Left lung (tissue), 10 donors: ENCODE results near the gene ACTR2. TPM values are rescaled to one million over a fixed set of nuclear protein-coding genes. Genes with fewer than 3 reads are reported as not detected.
"Not testable (repeated sequence)": the region's sequence is repeated elsewhere in the genome, so short reads cannot be mapped to it uniquely, and the experiment has no call there.

ENCODE experiments used
- ATAC-seq: fragments of 200-7000 bp; cut with Tn5 transposase; one replicate; pipeline ENCODE4 v1.9.1; 2020; ENCODE audit warnings: moderate library complexity
- DNase-seq, 4 donors: peaks; one replicate each; pipeline ENCODE4 v3.0.0-alpha.2; 2013 to 2020
- H3K27ac ChIP-seq, 2 donors: fragments of 200-600 bp; sonication (generic) in 1 of 2; one replicate each; pipeline versions ENCODE4 v1.5.0 to v1.8.0; 2020 to 2021
- H3K27me3 ChIP-seq, 2 donors: fragments of 200-600 bp; sonication (generic) in 1 of 2; one replicate each; pipeline versions ENCODE4 v1.5.0 to v1.8.0; 2020 to 2021
- H3K36me3 ChIP-seq, 2 donors: fragments of 200-600 bp; sonication (generic) in 1 of 2; one replicate each; pipeline versions ENCODE4 v1.5.0 to v1.8.0; 2020 to 2021
- H3K4me1 ChIP-seq, 2 donors: fragments of 200-600 bp; one replicate each; pipeline ENCODE4 v1.8.0; 2021
- H3K4me3 ChIP-seq, 2 donors: fragments of 200-600 bp; sonication (generic) in 1 of 2; one replicate each; pipeline versions ENCODE4 v1.5.0 to v1.8.0; 2020 to 2021; ENCODE audit warnings: mild to moderate bottlenecking in 1 of 2
- H3K9me3 ChIP-seq, 2 donors: fragments of 200-600 bp; sonication (generic) in 1 of 2; one replicate each; pipeline versions ENCODE4 v1.5.0 to v1.8.0; 2020 to 2021
- CTCF ChIP-seq, 2 donors: fragments of 200-600 bp; sonication (generic) in 1 of 2; IDR thresholded peaks; one replicate each; pipeline versions ENCODE4 v1.5.0 to v1.8.0; 2021; ENCODE audit warnings: antibody characterized with exemption in 2 of 2
- intact Hi-C, 2 donors: fragments of 100-400 bp; cut with DNase I; formaldehyde crosslinking; loops; one replicate each; pipeline versions ENCODE4 v1.11.2 to v1.14.2; 2022
- polyA plus RNA-seq, 6 donors: library from polyadenylated mRNA; unstranded; fragments of 120-200 nt; gene quantifications; one replicate each; pipeline ENCODE4 v1.2.1, GENCODE V29; 2013; ENCODE audit not compliant: insufficient read length in 6 of 6
- total RNA-seq, 2 donors: library from RNA; stranded (reverse); fragmentation: NEBNext Ultra II Directional; extraction: Animal tissue kit (Norgen Biotek cat#: 25700); gene quantifications; one replicate each; pipeline ENCODE4 v1.2.1, GENCODE V29; 2021
- donor health status: DM: no; HTN: yes; CAD: no.
- donor health status: DM: no; HTN: no; CAD: no.

Gene ACTR2
- total and polyA plus RNA-seq, 8 donors = 157 to 314 (median 194) TPM

GRCh38 chr2:65228263-65228750 is 676 bp downstream of the ACTR2 start:
- no peaks in the 10 kb centered on the region for H3K9me3 ChIP-seq
- intact Hi-C loops = no loop called here
- peaks cover 0 to 9% of the 10 kb centered on the region in 2 donors for H3K36me3 ChIP-seq
- TF ChIP-seq CTCF (IDR thresholded peaks at IDR 0.05) = no peak
- H3K27ac ChIP-seq = peak overlapping the region; percentile 98 to 100
- ATAC-seq (peak; percentile 55), DNase-seq (peak in 1 of 4 donors; percentile 42)
- H3K4me3 ChIP-seq = peak overlapping the region; percentile 90 to 96
- H3K27me3 ChIP-seq = no peaks in the 10 kb centered on the region
- H3K4me1 ChIP-seq = peaks cover 25 to 58% of the 10 kb centered on the region in 2 donors

- H3K27ac ChIP-seq = peak overlapping the region in 1 of 2 donors; percentile 63
- H3K4me1 ChIP-seq = peaks cover 25 to 85% of the 10 kb centered on the region in 2 donors
- no peak for ATAC-seq
- peaks cover 0 to 21% of the 10 kb centered on the region in 2 donors for H3K36me3 ChIP-seq
- intact Hi-C loops = no loop called here
- no peaks in the 10 kb centered on the region for H3K27me3 ChIP-seq
- H3K9me3 ChIP-seq = no peaks in the 10 kb centered on the region
- H3K4me3 ChIP-seq = no peak overlapping the region
- DNase-seq = no peak
- no peak for TF ChIP-seq CTCF (IDR thresholded peaks at IDR 0.05)
These were observed 3.5 kb downstream of the ACTR2 start for GRCh38 chr2:65231121-65231520.

GRCh38 chr2:65231892-65232477 is 4.4 kb downstream of the ACTR2 start:
- H3K9me3 ChIP-seq = no peaks in the 10 kb centered on the region
- TF ChIP-seq CTCF (IDR thresholded peaks at IDR 0.05) = no peak
- no peaks in the 10 kb centered on the region for H3K27me3 ChIP-seq
- ATAC-seq (no peak), DNase-seq (no peak)
- intact Hi-C loops = no loop called here
- peaks cover 20 to 85% of the 10 kb centered on the region in 2 donors for H3K4me1 ChIP-seq
- H3K36me3 ChIP-seq = peaks cover 0 to 21% of the 10 kb centered on the region in 2 donors
- H3K27ac ChIP-seq = peak overlapping the region; percentile 33 to 63
- no peak overlapping the region for H3K4me3 ChIP-seq

GRCh38 chr2:65232636-65233035 is 5.0 kb downstream of the ACTR2 start:
- Histone ChIP-seq H3K9me3 (no peaks in the 10 kb centered on the region), H3K4me1 (peaks cover 20 to 89% of the 10 kb centered on the region in 2 donors), H3K4me3 (no peak overlapping the region), H3K36me3 (peaks cover 0 to 21% of the 10 kb centered on the region in 2 donors), H3K27ac (peak overlapping the region; percentile 33 to 63), H3K27me3 (no peaks in the 10 kb centered on the region)
- ATAC-seq (peak; percentile 24), DNase-seq (no peak)
- intact Hi-C loops = no loop called here
- no peak for TF ChIP-seq CTCF (IDR thresholded peaks at IDR 0.05)

- ATAC-seq = no peak
- no peak for TF ChIP-seq CTCF (IDR thresholded peaks at IDR 0.05)
- Histone ChIP-seq H3K27ac (no peak overlapping the region), H3K4me3 (no peak overlapping the region), H3K27me3 (no peaks in the 10 kb centered on the region), H3K4me1 (peaks cover 0 to 48% of the 10 kb centered on the region in 2 donors), H3K9me3 (no peaks in the 10 kb centered on the region), H3K36me3 (peaks cover 0 to 50% of the 10 kb centered on the region in 2 donors)
- no peak for DNase-seq
- intact Hi-C loops = no loop called here
These were observed 13.0 kb downstream of the ACTR2 start for GRCh38 chr2:65240657-65241056.

- Histone ChIP-seq H3K4me1 (peaks cover 0 to 16% of the 10 kb centered on the region in 2 donors), H3K36me3 (peaks cover 0 to 77% of the 10 kb centered on the region in 2 donors)
- H3K4me3 ChIP-seq, H3K9me3 ChIP-seq, ATAC-seq, H3K27ac ChIP-seq, H3K27me3 ChIP-seq, intact Hi-C loops, DNase-seq: not testable (repeated sequence)
These were observed 16.8 kb downstream of the ACTR2 start for GRCh38 chr2:65244452-65244851.
